Osteoblast (primary cell): ENCODE measurements around the gene DDI2. TPM values are rescaled to one million over a fixed set of nuclear protein-coding genes. Genes with fewer than 3 reads are reported as not detected.

Source experiments
- DNase-seq: peaks from one replicate; pipeline ENCODE4 v3.0.0; 2011; ENCODE audit warnings: low spot score, mixed read lengths; ENCODE audit not compliant: insufficient read length; ENCODE audit errors: missing footprints
- H2AFZ ChIP-seq: 2 replicates; pipeline ENCODE4 v1.6.0; 2011; ENCODE audit warnings: mild to moderate bottlenecking, low read length
- H3K27ac ChIP-seq: 2 replicates; pipeline ENCODE4 v1.5.1; 2011; ENCODE audit warnings: mild to moderate bottlenecking, low read depth, low read length, moderate library complexity
- H3K27me3 ChIP-seq: 2 replicates; pipeline ENCODE4 v1.6.0; 2012; ENCODE audit warnings: mild to moderate bottlenecking, control low read depth, inconsistent platforms, low read length, moderate library complexity; ENCODE audit not compliant: insufficient read depth
- H3K36me3 ChIP-seq: 2 replicates; pipeline ENCODE4 v1.5.1; 2011; ENCODE audit warnings: mild to moderate bottlenecking, low read length, control low read depth, moderate library complexity; ENCODE audit not compliant: insufficient read depth
- H3K4me1 ChIP-seq: 2 replicates; pipeline ENCODE4 v1.5.1; 2011; ENCODE audit warnings: mild to moderate bottlenecking, low read length, control low read depth, moderate library complexity; ENCODE audit not compliant: insufficient read depth
- H3K4me2 ChIP-seq: 2 replicates; pipeline ENCODE4 v1.6.0; 2011; ENCODE audit warnings: mild to moderate bottlenecking, low read length; ENCODE audit not compliant: insufficient read depth
- H3K4me3 ChIP-seq: fragments of 200-600 bp; sonication (generic); 3 replicates; pipeline ENCODE4 v1.5.1; 2012; ENCODE audit warnings: mild to moderate bottlenecking, low read length, inconsistent platforms; ENCODE audit not compliant: insufficient read depth
- H3K79me2 ChIP-seq: 2 replicates; pipeline ENCODE4 v1.6.0; 2012; ENCODE audit warnings: mild to moderate bottlenecking, low read length, control low read depth, inconsistent platforms; ENCODE audit not compliant: insufficient read depth
- H3K9me3 ChIP-seq: 2 replicates; pipeline ENCODE4 v1.5.1; 2011; ENCODE audit warnings: low read depth, low read length, control low read depth
- H4K20me1 ChIP-seq: 2 replicates; pipeline ENCODE4 v1.6.0; 2012; ENCODE audit warnings: mild to moderate bottlenecking, low read length, control low read depth; ENCODE audit not compliant: insufficient read depth
- total RNA-seq: library from RNA; depleted of rRNA; stranded (reverse); fragments of >200 nt; gene quantifications from 2 replicates; pipeline ENCODE4 v1.2.3, GENCODE V29; 2012
- TF ChIP-seq, protein P1 (sequence below): IDR thresholded peaks from 2 replicates; pipeline ENCODE4 v1.5.1; 2011; ENCODE audit warnings: mild to moderate bottlenecking, low read depth, low read length, moderate library complexity; ENCODE audit errors: extremely low read depth

Gene DDI2
- total RNA-seq, 1 donor = 29.3 TPM

DNA sequence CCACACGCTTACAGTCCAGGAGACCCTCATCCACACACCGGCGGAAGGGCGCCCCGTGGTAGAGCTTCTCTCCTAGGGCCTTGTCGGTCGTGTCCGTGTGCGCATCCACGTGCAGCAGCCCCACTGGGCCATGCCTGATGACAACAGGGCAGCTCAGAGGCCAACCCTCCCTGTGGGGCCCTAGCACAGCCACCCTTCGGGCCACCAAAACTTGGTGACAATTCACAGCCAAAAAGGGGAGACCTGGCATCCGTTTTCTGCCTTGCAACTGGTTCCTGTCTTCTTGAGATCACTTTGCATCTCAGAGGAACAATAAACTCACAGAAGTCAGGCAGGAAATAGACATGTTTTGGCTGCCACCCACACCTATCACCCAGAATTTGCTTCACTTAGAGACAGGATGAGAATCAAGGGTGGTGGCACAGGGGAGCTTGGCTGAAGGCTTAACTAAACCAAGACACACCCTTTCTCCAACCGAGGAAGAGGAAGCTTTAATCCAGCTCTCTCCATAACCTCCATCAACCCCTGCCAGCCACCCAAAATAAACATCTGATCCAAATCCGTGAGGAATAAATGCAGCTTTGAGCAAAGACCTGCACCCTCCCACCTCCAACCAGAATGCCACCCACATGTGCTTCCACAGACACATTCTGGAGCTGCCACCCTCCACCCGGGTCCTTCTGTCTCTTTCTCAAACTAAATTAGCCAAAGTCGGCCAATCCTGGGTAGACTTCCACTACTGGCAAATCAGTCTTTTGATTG is 38.2 kb upstream of the DDI2 start:
- Histone ChIP-seq H3K79me2 (no peaks in the 10 kb centered on the region), H3K9me3 (no peaks in the 10 kb centered on the region), H3K4me3 (no peak overlapping the region), H3K27ac (no peak overlapping the region), H3K4me1 (no peaks in the 10 kb centered on the region), H3K36me3 (peaks cover 5% of the 10 kb centered on the region), H2AFZ (no peak overlapping the region), H4K20me1 (no peaks in the 10 kb centered on the region), H3K27me3 (no peaks in the 10 kb centered on the region), H3K4me2 (no peak overlapping the region)
- no peak for DNase-seq
- TF ChIP-seq, protein P1, sequence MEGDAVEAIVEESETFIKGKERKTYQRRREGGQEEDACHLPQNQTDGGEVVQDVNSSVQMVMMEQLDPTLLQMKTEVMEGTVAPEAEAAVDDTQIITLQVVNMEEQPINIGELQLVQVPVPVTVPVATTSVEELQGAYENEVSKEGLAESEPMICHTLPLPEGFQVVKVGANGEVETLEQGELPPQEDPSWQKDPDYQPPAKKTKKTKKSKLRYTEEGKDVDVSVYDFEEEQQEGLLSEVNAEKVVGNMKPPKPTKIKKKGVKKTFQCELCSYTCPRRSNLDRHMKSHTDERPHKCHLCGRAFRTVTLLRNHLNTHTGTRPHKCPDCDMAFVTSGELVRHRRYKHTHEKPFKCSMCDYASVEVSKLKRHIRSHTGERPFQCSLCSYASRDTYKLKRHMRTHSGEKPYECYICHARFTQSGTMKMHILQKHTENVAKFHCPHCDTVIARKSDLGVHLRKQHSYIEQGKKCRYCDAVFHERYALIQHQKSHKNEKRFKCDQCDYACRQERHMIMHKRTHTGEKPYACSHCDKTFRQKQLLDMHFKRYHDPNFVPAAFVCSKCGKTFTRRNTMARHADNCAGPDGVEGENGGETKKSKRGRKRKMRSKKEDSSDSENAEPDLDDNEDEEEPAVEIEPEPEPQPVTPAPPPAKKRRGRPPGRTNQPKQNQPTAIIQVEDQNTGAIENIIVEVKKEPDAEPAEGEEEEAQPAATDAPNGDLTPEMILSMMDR = no peak

DNA sequence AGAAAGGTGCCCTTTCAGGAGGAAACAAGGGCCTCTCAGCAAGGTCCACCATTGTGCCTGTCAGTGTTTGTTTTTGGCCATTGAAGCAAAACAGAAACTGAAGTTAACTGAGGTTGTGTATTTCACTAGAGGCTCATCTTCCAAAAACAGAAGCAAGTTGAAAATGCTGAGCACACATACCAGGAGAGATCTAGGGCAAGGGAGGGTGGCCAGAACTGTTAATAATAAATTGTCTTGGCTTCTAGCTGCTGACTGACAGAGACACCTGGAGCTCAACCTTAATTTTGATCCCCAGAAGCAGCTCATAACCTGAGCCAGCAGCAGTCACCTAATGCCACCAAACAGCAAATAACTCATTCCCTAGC is 37.6 kb upstream of the DDI2 start:
- H4K20me1 ChIP-seq = no peaks in the 10 kb centered on the region
- TF ChIP-seq, protein P1 = no peak
- no peak for DNase-seq
- H3K9me3 ChIP-seq = no peaks in the 10 kb centered on the region
- H3K4me3 ChIP-seq = no peak overlapping the region
- no peaks in the 10 kb centered on the region for H3K4me1 ChIP-seq
- H3K36me3 ChIP-seq = peaks cover 5% of the 10 kb centered on the region
- no peak overlapping the region for H3K27ac ChIP-seq
- H3K4me2 ChIP-seq = no peak overlapping the region
- H3K79me2 ChIP-seq = no peaks in the 10 kb centered on the region
- H2AFZ ChIP-seq = no peak overlapping the region
- no peaks in the 10 kb centered on the region for H3K27me3 ChIP-seq

GRCh38 chr1:15583016-15583706 is 34.1 kb upstream of the DDI2 start:
- DNase-seq = peak; percentile 27
- Histone ChIP-seq H3K79me2 (no peaks in the 10 kb centered on the region), H2AFZ (no peak overlapping the region), H4K20me1 (no peaks in the 10 kb centered on the region), H3K36me3 (no peaks in the 10 kb centered on the region), H3K4me1 (no peaks in the 10 kb centered on the region), H3K4me3 (no peak overlapping the region), H3K27ac (no peak overlapping the region), H3K4me2 (no peak overlapping the region), H3K27me3 (no peaks in the 10 kb centered on the region), H3K9me3 (no peaks in the 10 kb centered on the region)
- TF ChIP-seq, protein P1 = no peak

- no peaks in the 10 kb centered on the region for H3K9me3 ChIP-seq
- H3K27ac ChIP-seq = no peak within 1 kb of the TSS
- TF ChIP-seq, protein P1 = peak; percentile 39
- H3K4me1 ChIP-seq = no peaks in the 10 kb centered on the region
- H3K79me2 ChIP-seq = no peaks in the 10 kb centered on the region
- peak within 1 kb of the TSS; percentile 91 for H2AFZ ChIP-seq
- H3K4me3 ChIP-seq = peak within 1 kb of the TSS; percentile 75
- no peaks in the 10 kb centered on the region for H4K20me1 ChIP-seq
- H3K4me2 ChIP-seq = peak within 1 kb of the TSS; percentile 86
- peak; percentile 95 for DNase-seq
- no peaks in the 10 kb centered on the region for H3K36me3 ChIP-seq
- H3K27me3 ChIP-seq = no peaks in the 10 kb centered on the region
Observed at GRCh38 chr1:15584489-15585363, 32.5 kb upstream of the DDI2 start, which contains the start of gene AGMAT. AGMAT (minus strand) TSS chr1:15585051; CDS start chr1:15584967, 84 bp downstream.
